ENCODE results near the gene PDE4D.

Gene PDE4D

DNA sequence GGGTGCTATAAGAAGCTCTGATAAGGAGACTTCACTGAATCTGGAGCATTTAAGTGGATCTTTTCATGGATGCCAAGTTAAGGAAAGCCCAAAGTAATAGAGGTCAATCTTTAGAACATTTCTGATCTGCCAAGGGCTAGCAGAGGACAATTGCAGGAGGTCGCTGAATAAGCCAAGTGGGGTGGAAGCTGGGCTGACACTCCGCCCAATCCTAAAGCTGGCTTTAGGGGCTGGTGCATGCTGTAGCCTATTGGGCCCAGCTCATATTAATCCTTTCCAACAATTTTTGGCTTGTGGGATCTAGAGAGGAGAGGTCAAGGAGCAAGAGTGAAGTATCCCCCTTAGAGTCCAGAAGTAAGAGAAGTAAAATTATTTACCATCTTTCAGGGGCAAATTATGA lies 784.1 kb downstream of the PDE4D start:
- no peak for TF ChIP-seq TAF1 (IDR thresholded peaks at IDR 0.05; ENCODE audit: borderline replicate concordance, insufficient read depth, low read length)
- no peak for TF ChIP-seq SIN3A (IDR thresholded peaks at IDR 0.05; ENCODE audit: borderline replicate concordance, insufficient read depth, low read length)
- no peak for TF ChIP-seq FOXP2 (optimal IDR thresholded peaks at IDR 0.05; ENCODE audit: borderline replicate concordance, extremely low read depth, extremely low read length, insufficient read depth)
- TF ChIP-seq, protein P1, sequence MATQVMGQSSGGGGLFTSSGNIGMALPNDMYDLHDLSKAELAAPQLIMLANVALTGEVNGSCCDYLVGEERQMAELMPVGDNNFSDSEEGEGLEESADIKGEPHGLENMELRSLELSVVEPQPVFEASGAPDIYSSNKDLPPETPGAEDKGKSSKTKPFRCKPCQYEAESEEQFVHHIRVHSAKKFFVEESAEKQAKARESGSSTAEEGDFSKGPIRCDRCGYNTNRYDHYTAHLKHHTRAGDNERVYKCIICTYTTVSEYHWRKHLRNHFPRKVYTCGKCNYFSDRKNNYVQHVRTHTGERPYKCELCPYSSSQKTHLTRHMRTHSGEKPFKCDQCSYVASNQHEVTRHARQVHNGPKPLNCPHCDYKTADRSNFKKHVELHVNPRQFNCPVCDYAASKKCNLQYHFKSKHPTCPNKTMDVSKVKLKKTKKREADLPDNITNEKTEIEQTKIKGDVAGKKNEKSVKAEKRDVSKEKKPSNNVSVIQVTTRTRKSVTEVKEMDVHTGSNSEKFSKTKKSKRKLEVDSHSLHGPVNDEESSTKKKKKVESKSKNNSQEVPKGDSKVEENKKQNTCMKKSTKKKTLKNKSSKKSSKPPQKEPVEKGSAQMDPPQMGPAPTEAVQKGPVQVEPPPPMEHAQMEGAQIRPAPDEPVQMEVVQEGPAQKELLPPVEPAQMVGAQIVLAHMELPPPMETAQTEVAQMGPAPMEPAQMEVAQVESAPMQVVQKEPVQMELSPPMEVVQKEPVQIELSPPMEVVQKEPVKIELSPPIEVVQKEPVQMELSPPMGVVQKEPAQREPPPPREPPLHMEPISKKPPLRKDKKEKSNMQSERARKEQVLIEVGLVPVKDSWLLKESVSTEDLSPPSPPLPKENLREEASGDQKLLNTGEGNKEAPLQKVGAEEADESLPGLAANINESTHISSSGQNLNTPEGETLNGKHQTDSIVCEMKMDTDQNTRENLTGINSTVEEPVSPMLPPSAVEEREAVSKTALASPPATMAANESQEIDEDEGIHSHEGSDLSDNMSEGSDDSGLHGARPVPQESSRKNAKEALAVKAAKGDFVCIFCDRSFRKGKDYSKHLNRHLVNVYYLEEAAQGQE (IDR thresholded peaks at IDR 0.05; ENCODE audit: insufficient read depth in 1 of 2, low read depth in 2 of 2, low read length in 2 of 2) = no peak
- no peak for TF ChIP-seq POLR2AphosphoS5 (IDR thresholded peaks at IDR 0.05; ENCODE audit: low read depth, low read length)

DNA sequence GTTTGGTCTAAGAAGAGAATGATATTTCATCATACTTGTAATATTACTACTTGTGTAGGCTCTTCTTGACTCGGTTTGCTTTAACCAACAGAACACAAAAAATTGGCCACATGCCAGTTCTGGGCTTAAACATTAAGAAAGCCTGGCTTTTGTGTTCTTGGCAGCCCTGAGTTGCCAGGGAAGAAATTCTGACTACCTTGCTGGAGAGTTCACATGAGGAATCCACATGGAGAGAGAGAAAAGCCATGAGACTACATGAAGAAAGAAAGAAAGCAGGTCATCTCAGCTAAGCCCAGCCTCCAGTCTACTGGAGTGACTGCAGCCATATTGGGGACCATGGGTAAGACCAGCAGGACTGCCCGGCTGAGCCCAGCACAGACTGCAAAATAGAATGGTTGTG lies 785.8 kb downstream of the PDE4D start:
- TF ChIP-seq POLR2AphosphoS5 (IDR thresholded peaks at IDR 0.05; ENCODE audit: low read depth, low read length) (no peak), TAF1 (IDR thresholded peaks at IDR 0.05; ENCODE audit: borderline replicate concordance, insufficient read depth, low read length) (no peak), SIN3A (IDR thresholded peaks at IDR 0.05; ENCODE audit: borderline replicate concordance, insufficient read depth, low read length) (no peak), FOXP2 (optimal IDR thresholded peaks at IDR 0.05; ENCODE audit: borderline replicate concordance, extremely low read depth, extremely low read length, insufficient read depth) (no peak)
- TF ChIP-seq, protein P1 (IDR thresholded peaks at IDR 0.05; ENCODE audit: insufficient read depth in 1 of 2, low read depth in 2 of 2, low read length in 2 of 2) = no peak

DNA sequence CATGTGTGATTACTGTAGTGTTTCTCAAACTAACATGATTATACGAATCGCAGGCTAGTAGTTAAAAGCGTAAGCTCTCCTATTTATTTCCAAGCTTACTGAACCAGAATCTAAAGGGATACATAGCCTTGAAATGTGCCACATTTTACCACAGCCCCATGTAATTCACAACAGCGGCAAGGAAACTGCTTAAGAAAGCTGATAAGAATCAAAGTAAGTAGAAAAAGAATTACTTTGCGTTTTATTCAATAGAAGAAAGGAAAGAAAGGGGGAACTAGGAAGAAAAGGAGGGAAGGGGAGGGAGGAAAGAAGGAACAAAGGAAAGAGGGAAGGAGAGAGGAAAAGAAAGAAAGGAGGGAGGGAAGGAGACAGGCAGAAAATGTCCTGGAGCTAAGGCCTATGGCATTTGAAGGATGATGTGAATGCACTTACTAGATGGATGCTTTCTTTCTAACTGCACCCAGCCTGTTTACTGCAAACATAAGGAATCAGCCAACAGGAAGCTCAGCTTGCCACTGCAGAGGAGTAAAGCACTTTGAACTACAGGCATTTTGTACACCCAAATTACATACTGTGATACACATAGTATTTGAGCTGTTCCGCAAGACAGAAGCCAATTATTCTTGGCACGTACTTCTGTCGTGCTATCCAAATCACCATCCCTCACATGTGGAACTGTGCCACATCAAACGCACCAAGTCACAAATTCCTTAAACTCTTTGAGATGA lies 789.0 kb downstream of the PDE4D start:
- TF ChIP-seq TAF1 (IDR thresholded peaks at IDR 0.05; ENCODE audit: borderline replicate concordance, insufficient read depth, low read length) (no peak), FOXP2 (optimal IDR thresholded peaks at IDR 0.05; ENCODE audit: borderline replicate concordance, extremely low read depth, extremely low read length, insufficient read depth) (no peak), SIN3A (IDR thresholded peaks at IDR 0.05; ENCODE audit: borderline replicate concordance, insufficient read depth, low read length) (no peak), POLR2AphosphoS5 (IDR thresholded peaks at IDR 0.05; ENCODE audit: low read depth, low read length) (no peak)

DNA sequence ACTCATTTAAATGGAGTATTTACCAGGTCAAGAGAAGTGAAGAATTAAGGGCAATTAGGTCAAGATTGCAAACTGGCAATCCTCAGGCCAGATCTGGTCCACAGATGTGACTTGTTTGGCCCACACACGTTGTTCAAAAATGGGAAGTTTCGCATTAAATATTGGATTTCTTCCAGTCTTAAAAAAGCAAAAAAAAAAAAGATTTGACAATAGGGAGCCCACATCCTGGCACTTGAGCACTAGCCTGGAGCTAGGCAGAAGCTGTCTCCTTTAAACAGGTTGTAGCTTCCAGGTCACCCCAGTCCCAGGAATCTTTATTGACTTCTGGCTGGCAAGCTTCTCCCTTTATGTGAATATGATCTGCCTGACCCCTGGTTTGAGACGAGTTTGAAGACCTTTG lies 790.2 kb downstream of the PDE4D start:
- TF ChIP-seq, protein P1 (IDR thresholded peaks at IDR 0.05; ENCODE audit: insufficient read depth in 1 of 2, low read depth in 2 of 2, low read length in 2 of 2) = no peak
- TF ChIP-seq TAF1 (IDR thresholded peaks at IDR 0.05; ENCODE audit: borderline replicate concordance, insufficient read depth, low read length) = no peak
- no peak for TF ChIP-seq FOXP2 (optimal IDR thresholded peaks at IDR 0.05; ENCODE audit: borderline replicate concordance, extremely low read depth, extremely low read length, insufficient read depth)
- no peak for TF ChIP-seq SIN3A (IDR thresholded peaks at IDR 0.05; ENCODE audit: borderline replicate concordance, insufficient read depth, low read length)
- TF ChIP-seq POLR2AphosphoS5 (IDR thresholded peaks at IDR 0.05; ENCODE audit: low read depth, low read length) = no peak

DNA sequence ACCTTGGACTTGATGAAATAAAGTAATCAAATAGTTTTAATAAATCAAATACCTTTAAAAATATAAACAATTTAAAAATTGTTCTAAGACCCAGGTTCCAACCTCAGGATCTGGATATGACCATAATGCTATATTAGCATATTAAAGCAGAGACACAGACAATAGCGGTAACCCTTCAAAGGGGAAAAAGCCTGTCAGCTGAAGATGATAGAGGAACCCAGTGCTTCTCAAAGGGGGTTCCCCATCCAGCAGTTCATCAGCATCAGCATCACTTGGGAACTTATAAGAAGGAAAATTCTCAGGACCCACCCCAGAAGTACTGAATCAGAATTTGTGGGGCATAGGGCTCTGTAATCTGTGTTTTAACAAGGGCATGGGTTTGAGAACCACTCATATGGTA lies 791.1 kb downstream of the PDE4D start:
- no peak for TF ChIP-seq SIN3A (IDR thresholded peaks at IDR 0.05; ENCODE audit: borderline replicate concordance, insufficient read depth, low read length)
- no peak for TF ChIP-seq TAF1 (IDR thresholded peaks at IDR 0.05; ENCODE audit: borderline replicate concordance, insufficient read depth, low read length)
- TF ChIP-seq FOXP2 (optimal IDR thresholded peaks at IDR 0.05; ENCODE audit: borderline replicate concordance, extremely low read depth, extremely low read length, insufficient read depth) = no peak
- no peak for TF ChIP-seq POLR2AphosphoS5 (IDR thresholded peaks at IDR 0.05; ENCODE audit: low read depth, low read length)
- TF ChIP-seq, protein P1 (IDR thresholded peaks at IDR 0.05; ENCODE audit: insufficient read depth in 1 of 2, low read depth in 2 of 2, low read length in 2 of 2) = no peak
